SK-N-SH treated with all-trans-retinoic acid at 6 μM for 48 hours (cell line): Measurements from ENCODE around the gene MTMR3.

Source experiments
- ATAC-seq: fragments of 200-7000 bp; cut with Tn5 transposase; 3 replicates; pipeline ENCODE4 v1.9.1; 2020; ENCODE audit warnings: mild to moderate bottlenecking, moderate library complexity
- ARNTL ChIP-seq: fragments of 450-650 bp; formaldehyde crosslinking; IDR thresholded peaks from 2 replicates; pipeline ENCODE4 v1.5.0; 2020; ENCODE audit warnings: low read depth, mild to moderate bottlenecking, moderate library complexity, borderline replicate concordance
- BACH2 ChIP-seq: fragments of 250-450 bp; sonication (Bioruptor Pico); IDR thresholded peaks from 2 replicates; pipeline ENCODE4 v1.9.0; 2021; ENCODE audit warnings: mild to moderate bottlenecking, borderline replicate concordance
- CSDC2 ChIP-seq: fragments of 250-450 bp; sonication (Bioruptor Pico); IDR thresholded peaks from 2 replicates; pipeline ENCODE4 v1.5.0; 2020; ENCODE audit warnings: mild to moderate bottlenecking, moderate library complexity
- CSRNP3 ChIP-seq: fragments of 250-450 bp; sonication (Bioruptor Pico); IDR thresholded peaks from 2 replicates; pipeline ENCODE4 v1.5.1; 2021; ENCODE audit warnings: mild to moderate bottlenecking, moderate library complexity
- GLIS3 ChIP-seq: fragments of 250-450 bp; sonication (Bioruptor Pico); IDR thresholded peaks from 2 replicates; pipeline ENCODE4 v1.5.0; 2020; ENCODE audit warnings: mild to moderate bottlenecking, moderate library complexity
- ISL1 ChIP-seq: fragments of 250-450 bp; sonication (Bioruptor Pico); IDR thresholded peaks from 2 replicates; pipeline ENCODE4 v2.1.2; 2022; ENCODE audit warnings: mild to moderate bottlenecking, moderate library complexity
- OSR1 ChIP-seq: fragments of 250-450 bp; sonication (Bioruptor Pico); IDR thresholded peaks from 2 replicates; pipeline ENCODE4 v1.8.0; 2022; ENCODE audit warnings: moderate library complexity, mild to moderate bottlenecking, inconsistent platforms
- PPARA ChIP-seq: fragments of 250-450 bp; sonication (Bioruptor Pico); IDR thresholded peaks from 2 replicates; pipeline ENCODE4 v1.5.0; 2020; ENCODE audit warnings: mild to moderate bottlenecking, borderline replicate concordance
- RARB ChIP-seq: fragments of 250-450 bp; sonication (Bioruptor Pico); IDR thresholded peaks from 2 replicates; pipeline ENCODE4 v1.8.0; 2021; ENCODE audit warnings: mild to moderate bottlenecking, moderate library complexity
- SNAI2 ChIP-seq: fragments of 250-450 bp; sonication (Bioruptor Pico); IDR thresholded peaks from 2 replicates; pipeline ENCODE4 v1.5.0; 2020; ENCODE audit warnings: mild to moderate bottlenecking, moderate library complexity
- TCF4 ChIP-seq: fragments of 250-450 bp; sonication (Bioruptor Pico); IDR thresholded peaks from 2 replicates; pipeline ENCODE4 v1.8.0; 2021; ENCODE audit warnings: mild to moderate bottlenecking, moderate library complexity, borderline replicate concordance
- ZC3H10 ChIP-seq: fragments of 250-450 bp; sonication (Bioruptor Pico); IDR thresholded peaks from 2 replicates; pipeline ENCODE4 v1.5.1; 2021; ENCODE audit warnings: mild to moderate bottlenecking, moderate library complexity
- ZFP3 ChIP-seq: fragments of 250-450 bp; sonication (Bioruptor Pico); IDR thresholded peaks from 2 replicates; pipeline ENCODE4 v1.5.0; 2020; ENCODE audit warnings: mild to moderate bottlenecking, moderate library complexity
- ZFP30 ChIP-seq: fragments of 450-650 bp; formaldehyde crosslinking; IDR thresholded peaks from 2 replicates; pipeline ENCODE4 v1.5.0; 2022; ENCODE audit warnings: mild to moderate bottlenecking, moderate library complexity
- ZNF565 ChIP-seq: fragments of 450-650 bp; formaldehyde crosslinking; conservative IDR thresholded peaks from 2 replicates; pipeline ENCODE4 v1.5.0; 2020; ENCODE audit warnings: low read depth, mild to moderate bottlenecking, moderate library complexity
- ZNF70 ChIP-seq: fragments of 450-650 bp; formaldehyde crosslinking; IDR thresholded peaks from 2 replicates; pipeline ENCODE4 v1.5.0; 2020; ENCODE audit warnings: mild to moderate bottlenecking, moderate library complexity
- ZNF8 ChIP-seq: fragments of 450-650 bp; formaldehyde crosslinking; IDR thresholded peaks from 2 replicates; pipeline ENCODE4 v1.5.0; 2020; ENCODE audit warnings: mild to moderate bottlenecking, moderate library complexity
- TF ChIP-seq, protein P1 (sequence below): fragments of 250-450 bp; sonication (Bioruptor Pico); IDR thresholded peaks from 2 replicates; pipeline ENCODE4 v1.5.0; 2020; ENCODE audit warnings: mild to moderate bottlenecking, moderate library complexity
- TF ChIP-seq, protein P2 (sequence below): fragments of 250-450 bp; sonication (Bioruptor Pico); IDR thresholded peaks from 2 replicates; pipeline ENCODE4 v1.5.1; 2020; ENCODE audit warnings: low read depth, mild to moderate bottlenecking, moderate library complexity
- TF ChIP-seq, protein P3 (sequence below): fragments of 250-450 bp; sonication (Bioruptor Pico); IDR thresholded peaks from 2 replicates; pipeline ENCODE4 v1.8.0; 2020; ENCODE audit warnings: mild to moderate bottlenecking, moderate library complexity, borderline replicate concordance

Gene MTMR3

GRCh38 chr22:29946220-29946619 is 63.2 kb downstream of the MTMR3 start:
- no peak for ATAC-seq
- TF ChIP-seq ISL1 (CRISPR knock-in tag) = no peak
- TF ChIP-seq CSDC2 (CRISPR knock-in tag) = no peak
- no peak for TF ChIP-seq SNAI2 (CRISPR knock-in tag)
- no peak for TF ChIP-seq ZNF8 (CRISPR knock-in tag)
- no peak for TF ChIP-seq ZNF70 (CRISPR knock-in tag)
- TF ChIP-seq, protein P1, sequence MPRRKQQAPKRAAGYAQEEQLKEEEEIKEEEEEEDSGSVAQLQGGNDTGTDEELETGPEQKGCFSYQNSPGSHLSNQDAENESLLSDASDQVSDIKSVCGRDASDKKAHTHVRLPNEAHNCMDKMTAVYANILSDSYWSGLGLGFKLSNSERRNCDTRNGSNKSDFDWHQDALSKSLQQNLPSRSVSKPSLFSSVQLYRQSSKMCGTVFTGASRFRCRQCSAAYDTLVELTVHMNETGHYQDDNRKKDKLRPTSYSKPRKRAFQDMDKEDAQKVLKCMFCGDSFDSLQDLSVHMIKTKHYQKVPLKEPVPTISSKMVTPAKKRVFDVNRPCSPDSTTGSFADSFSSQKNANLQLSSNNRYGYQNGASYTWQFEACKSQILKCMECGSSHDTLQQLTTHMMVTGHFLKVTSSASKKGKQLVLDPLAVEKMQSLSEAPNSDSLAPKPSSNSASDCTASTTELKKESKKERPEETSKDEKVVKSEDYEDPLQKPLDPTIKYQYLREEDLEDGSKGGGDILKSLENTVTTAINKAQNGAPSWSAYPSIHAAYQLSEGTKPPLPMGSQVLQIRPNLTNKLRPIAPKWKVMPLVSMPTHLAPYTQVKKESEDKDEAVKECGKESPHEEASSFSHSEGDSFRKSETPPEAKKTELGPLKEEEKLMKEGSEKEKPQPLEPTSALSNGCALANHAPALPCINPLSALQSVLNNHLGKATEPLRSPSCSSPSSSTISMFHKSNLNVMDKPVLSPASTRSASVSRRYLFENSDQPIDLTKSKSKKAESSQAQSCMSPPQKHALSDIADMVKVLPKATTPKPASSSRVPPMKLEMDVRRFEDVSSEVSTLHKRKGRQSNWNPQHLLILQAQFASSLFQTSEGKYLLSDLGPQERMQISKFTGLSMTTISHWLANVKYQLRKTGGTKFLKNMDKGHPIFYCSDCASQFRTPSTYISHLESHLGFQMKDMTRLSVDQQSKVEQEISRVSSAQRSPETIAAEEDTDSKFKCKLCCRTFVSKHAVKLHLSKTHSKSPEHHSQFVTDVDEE (CRISPR knock-in tag) = no peak
- TF ChIP-seq OSR1 (CRISPR knock-in tag) = no peak
- TF ChIP-seq BACH2 (CRISPR knock-in tag) = no peak
- TF ChIP-seq ZNF565 (CRISPR knock-in tag) = no peak
- no peak for TF ChIP-seq ZFP30
- TF ChIP-seq, protein P2, sequence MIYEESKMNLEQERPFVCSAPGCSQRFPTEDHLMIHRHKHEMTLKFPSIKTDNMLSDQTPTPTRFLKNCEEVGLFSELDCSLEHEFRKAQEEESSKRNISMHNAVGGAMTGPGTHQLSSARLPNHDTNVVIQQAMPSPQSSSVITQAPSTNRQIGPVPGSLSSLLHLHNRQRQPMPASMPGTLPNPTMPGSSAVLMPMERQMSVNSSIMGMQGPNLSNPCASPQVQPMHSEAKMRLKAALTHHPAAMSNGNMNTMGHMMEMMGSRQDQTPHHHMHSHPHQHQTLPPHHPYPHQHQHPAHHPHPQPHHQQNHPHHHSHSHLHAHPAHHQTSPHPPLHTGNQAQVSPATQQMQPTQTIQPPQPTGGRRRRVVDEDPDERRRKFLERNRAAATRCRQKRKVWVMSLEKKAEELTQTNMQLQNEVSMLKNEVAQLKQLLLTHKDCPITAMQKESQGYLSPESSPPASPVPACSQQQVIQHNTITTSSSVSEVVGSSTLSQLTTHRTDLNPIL (CRISPR knock-in tag) = no peak
- TF ChIP-seq PPARA = no peak
- TF ChIP-seq CSRNP3 = no peak
- no peak for TF ChIP-seq GLIS3 (CRISPR knock-in tag)
- no peak for TF ChIP-seq ZC3H10 (CRISPR knock-in tag)
- no peak for TF ChIP-seq ARNTL
- TF ChIP-seq, protein P3, sequence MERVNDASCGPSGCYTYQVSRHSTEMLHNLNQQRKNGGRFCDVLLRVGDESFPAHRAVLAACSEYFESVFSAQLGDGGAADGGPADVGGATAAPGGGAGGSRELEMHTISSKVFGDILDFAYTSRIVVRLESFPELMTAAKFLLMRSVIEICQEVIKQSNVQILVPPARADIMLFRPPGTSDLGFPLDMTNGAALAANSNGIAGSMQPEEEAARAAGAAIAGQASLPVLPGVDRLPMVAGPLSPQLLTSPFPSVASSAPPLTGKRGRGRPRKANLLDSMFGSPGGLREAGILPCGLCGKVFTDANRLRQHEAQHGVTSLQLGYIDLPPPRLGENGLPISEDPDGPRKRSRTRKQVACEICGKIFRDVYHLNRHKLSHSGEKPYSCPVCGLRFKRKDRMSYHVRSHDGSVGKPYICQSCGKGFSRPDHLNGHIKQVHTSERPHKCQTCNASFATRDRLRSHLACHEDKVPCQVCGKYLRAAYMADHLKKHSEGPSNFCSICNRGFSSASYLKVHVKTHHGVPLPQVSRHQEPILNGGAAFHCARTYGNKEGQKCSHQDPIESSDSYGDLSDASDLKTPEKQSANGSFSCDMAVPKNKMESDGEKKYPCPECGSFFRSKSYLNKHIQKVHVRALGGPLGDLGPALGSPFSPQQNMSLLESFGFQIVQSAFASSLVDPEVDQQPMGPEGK (CRISPR knock-in tag) = no peak
- no peak for TF ChIP-seq RARB (CRISPR knock-in tag)
- TF ChIP-seq TCF4 (CRISPR knock-in tag) = no peak
- TF ChIP-seq ZFP3 (CRISPR knock-in tag) = no peak

- no peak for TF ChIP-seq ZNF70 (CRISPR knock-in tag)
- peak; percentile 40; the same call in 1 of the 2 replicates for TF ChIP-seq ISL1 (CRISPR knock-in tag)
- TF ChIP-seq, protein P2 (CRISPR knock-in tag) = peak; percentile 66; the same call in 1 of the 2 replicates
- TF ChIP-seq, all 23 proteins: peak for 2
- ATAC-seq = peak; percentile 75
Observed at GRCh38 chr22:29947410-29948384, 64.7 kb downstream of the MTMR3 start.

GRCh38 chr22:29948385-29948769 is 65.4 kb downstream of the MTMR3 start:
- ATAC-seq = peak; percentile 56
- TF ChIP-seq RARB (CRISPR knock-in tag) (no peak), ISL1 (CRISPR knock-in tag) (peak; percentile 42; the same call in 1 of the 2 replicates)
